NCI-H1436 (cell line): Measurements from ENCODE around the gene PSMB1.
"Not testable (repeated sequence)": the region's sequence is repeated elsewhere in the genome, so short reads cannot be mapped to it uniquely, and the experiment has no call there.

Experiments used
- DNase-seq: peaks from one replicate; lab custom pipeline; 2025; lab: John Stamatoyannopoulos, UW

PSMB1 gene

DNA sequence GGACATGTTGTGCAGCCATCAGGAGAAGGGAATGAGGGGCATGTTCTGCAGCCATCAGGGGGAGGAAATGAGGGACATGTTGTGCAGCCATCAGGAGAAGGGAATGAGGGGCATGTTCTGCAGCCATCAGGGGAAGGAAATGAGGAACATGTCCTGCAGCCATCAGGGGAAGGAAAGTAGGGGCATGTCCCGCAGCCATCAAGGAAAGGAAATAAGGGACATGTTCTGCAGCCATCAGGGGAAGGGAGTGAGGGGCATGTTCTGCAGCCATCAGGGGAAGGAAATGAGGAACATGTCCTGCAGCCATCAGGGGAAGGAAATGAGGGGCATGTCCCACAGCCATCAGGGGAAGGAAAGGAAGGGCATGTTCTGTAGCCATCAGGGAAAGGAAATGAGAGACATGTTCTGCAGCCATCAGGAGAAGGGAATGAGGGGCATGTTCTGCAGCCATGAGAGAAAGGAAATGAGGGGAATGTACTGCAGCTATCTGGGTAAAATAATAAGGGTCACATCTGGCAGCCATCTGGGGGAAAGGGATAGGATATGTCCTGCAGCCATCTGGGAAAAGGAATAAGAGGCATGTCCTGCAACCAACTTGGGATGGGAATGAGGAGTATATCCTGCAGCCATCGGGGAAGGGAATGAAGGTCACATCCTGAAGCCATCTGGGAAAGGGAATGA is 50.2 kb downstream of the PSMB1 start:
- not testable (repeated sequence) for DNase-seq

- not testable (repeated sequence) for DNase-seq
Observed at GRCh38 chr6:170502268-170502667, 50.8 kb downstream of the PSMB1 start.

DNA sequence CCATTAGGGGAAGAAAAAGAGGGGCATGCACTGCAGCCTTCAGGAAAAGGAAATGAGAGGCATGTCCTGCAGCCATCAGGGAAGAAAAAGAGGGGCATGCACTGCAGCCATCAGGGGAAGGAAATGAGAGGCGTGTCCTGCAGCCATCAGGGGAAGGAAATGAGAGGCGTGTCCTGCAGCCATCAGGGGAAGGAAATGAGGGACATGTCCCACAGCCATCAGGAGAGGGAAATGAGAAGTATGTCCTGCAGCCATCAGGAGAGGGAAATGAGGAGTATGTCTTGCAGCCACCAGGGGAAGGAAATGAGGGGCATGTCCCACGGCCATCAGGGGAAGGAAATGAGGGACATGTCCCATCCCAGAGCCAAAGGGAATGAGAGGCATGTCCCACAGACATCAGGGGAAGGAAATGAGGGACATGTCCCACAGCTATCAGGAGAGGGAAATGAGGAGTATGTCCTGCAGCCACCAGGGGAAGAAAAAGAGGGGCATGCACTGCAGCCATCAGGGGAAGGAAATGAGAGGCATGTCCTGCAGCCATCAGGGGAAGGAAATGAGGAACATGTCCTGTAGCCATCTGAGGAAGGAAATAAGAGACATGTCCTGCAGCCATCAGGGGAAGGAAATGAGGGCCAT is 52.0 kb downstream of the PSMB1 start:
- DNase-seq: no peak

- no peak for DNase-seq
Observed at GRCh38 chr6:170497841-170498301, 55.2 kb downstream of the PSMB1 start.

- no peak for DNase-seq
Observed at GRCh38 chr6:170493354-170493753, 59.8 kb downstream of the PSMB1 start.

- no peak for DNase-seq
Observed at GRCh38 chr6:170490259-170490658, 62.8 kb downstream of the PSMB1 start.

- no peak for DNase-seq
Observed at GRCh38 chr6:170489836-170490235, 63.3 kb downstream of the PSMB1 start.

DNA sequence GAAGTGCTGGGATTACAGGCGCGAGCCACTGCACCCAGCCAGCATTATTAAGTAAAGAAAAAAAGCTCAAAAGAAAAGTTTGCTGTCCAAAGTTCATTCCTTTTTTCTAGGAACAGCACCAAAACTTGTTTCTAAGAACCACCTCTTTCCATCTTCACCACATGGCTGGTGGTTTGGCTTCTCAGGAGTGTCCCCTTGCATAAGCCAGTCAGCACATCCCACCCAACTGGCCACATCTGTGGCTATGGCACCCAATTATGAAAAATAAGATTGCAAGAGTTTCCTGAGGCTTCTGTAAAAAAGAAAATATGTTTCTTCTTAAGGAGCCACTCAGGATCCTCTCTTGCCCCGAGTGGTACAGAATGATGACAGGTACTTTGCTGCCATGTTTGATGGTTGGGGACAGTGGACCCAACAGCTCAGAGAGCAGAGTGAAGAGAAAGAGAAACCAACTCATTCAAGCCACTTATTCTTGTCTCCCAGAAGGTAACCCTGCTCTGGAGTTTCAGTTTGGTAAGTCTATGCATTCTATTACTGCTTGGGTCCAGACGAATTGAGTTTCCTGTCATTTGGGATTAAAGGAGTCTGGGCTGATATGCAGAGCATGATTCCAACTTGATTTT is 65.3 kb downstream of the PSMB1 start:
- DNase-seq: no peak

- DNase-seq: no peak
Observed at GRCh38 chr6:170485159-170485558, 67.9 kb downstream of the PSMB1 start.
